ENCODE results near the gene CTBP2.

The CTBP2 gene

GRCh38 chr10:125080984-125081383, 79.4 kb downstream of the CTBP2 start:
- Mint-ChIP-seq H3K4me1 (ENCODE audit: low read depth) (no peaks in the 10 kb centered on the region), H3K4me3 (no peak overlapping the region), H3K27ac (no peak overlapping the region), H3K27me3 (peaks cover 2% of the 10 kb centered on the region), H3K36me3 (no peaks in the 10 kb centered on the region), H3K9me3 (ENCODE audit: low read depth) (no peaks in the 10 kb centered on the region)

GRCh38 chr10:125080296-125080695, 80.1 kb downstream of the CTBP2 start:
- Mint-ChIP-seq H3K36me3 (no peaks in the 10 kb centered on the region), H3K4me3 (no peak overlapping the region), H3K9me3 (ENCODE audit: low read depth) (no peaks in the 10 kb centered on the region), H3K4me1 (ENCODE audit: low read depth) (no peaks in the 10 kb centered on the region), H3K27me3 (peaks cover 2% of the 10 kb centered on the region), H3K27ac (no peak overlapping the region)

DNA sequence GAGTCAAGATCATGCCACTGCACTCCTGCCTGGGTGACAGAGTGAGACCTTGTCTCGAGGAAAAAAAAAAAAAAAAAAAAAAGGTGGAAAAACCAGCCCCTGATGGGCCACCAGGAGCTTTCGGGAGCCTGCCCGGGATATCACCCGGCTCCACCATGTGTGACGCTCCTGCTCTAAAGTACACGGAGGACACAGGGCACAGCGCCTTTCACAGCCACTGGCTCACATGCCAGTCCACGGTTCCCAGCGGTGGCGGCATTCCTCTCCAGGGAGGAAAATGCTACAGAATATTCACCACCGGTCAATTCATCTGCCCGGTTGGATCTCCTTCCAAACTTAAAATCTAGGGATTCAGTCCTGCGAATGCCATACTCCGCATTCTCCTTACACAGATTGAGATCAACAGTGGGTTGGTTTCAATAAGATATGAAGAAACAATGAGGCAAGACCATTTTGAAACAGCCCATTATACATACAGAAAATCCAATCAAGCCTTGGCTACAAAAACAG, 81.2 kb downstream of the CTBP2 start:
- H3K27ac Mint-ChIP-seq: no peak overlapping the region
- H3K4me3 Mint-ChIP-seq: no peak overlapping the region
- H3K27me3 Mint-ChIP-seq: peaks cover 2% of the 10 kb centered on the region
- no peaks in the 10 kb centered on the region for H3K9me3 Mint-ChIP-seq (ENCODE audit: low read depth)
- no peaks in the 10 kb centered on the region for H3K4me1 Mint-ChIP-seq (ENCODE audit: low read depth)
- H3K36me3 Mint-ChIP-seq: no peaks in the 10 kb centered on the region

DNA sequence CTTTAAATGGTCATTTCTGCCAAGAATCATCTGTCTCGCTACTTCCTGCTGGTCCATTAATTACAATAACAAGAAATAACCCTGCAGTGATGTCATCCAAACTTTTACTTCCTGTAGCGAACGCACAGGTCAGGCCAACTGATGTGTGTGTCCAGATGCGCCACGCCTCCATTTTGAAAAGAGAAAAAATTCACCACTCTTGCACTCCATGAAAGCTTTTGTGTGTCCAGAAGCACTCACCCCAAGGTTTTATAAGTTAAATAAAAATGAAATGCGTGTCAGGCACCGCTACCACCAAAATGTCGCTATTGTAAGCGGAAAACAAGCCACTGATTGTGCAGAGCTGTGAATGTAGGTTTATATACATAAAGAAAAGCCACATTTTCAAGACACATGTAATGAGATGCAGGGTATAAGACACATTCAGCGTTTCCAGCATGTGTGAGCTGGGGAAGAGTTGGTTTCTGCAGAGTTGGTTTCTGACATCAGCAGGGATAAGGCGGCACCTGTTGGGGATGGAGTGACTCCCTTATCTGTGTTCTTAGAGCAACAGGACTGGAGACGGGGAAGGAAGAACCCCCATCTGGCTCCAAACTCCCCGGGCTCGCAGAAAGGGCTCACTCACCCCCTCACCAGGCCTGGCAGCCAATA, 83.3 kb downstream of the CTBP2 start:
- Mint-ChIP-seq H3K4me3 (no peak overlapping the region), H3K36me3 (no peaks in the 10 kb centered on the region), H3K4me1 (ENCODE audit: low read depth) (no peaks in the 10 kb centered on the region), H3K9me3 (ENCODE audit: low read depth) (no peaks in the 10 kb centered on the region), H3K27ac (no peak overlapping the region), H3K27me3 (peaks cover 2% of the 10 kb centered on the region)

GRCh38 chr10:125076121-125076825, 84.1 kb downstream of the CTBP2 start:
- Mint-ChIP-seq H3K36me3 (no peaks in the 10 kb centered on the region), H3K4me1 (ENCODE audit: low read depth) (no peaks in the 10 kb centered on the region), H3K4me3 (no peak overlapping the region), H3K9me3 (ENCODE audit: low read depth) (no peaks in the 10 kb centered on the region), H3K27ac (no peak overlapping the region), H3K27me3 (peaks cover 2% of the 10 kb centered on the region)

- Mint-ChIP-seq H3K36me3 (no peaks in the 10 kb centered on the region), H3K9me3 (ENCODE audit: low read depth) (no peaks in the 10 kb centered on the region), H3K27ac (no peak overlapping the region), H3K4me1 (ENCODE audit: low read depth) (no peaks in the 10 kb centered on the region), H3K27me3 (no peaks in the 10 kb centered on the region), H3K4me3 (no peak overlapping the region)
Observed at GRCh38 chr10:125073996-125074395, 86.4 kb downstream of the CTBP2 start.

DNA sequence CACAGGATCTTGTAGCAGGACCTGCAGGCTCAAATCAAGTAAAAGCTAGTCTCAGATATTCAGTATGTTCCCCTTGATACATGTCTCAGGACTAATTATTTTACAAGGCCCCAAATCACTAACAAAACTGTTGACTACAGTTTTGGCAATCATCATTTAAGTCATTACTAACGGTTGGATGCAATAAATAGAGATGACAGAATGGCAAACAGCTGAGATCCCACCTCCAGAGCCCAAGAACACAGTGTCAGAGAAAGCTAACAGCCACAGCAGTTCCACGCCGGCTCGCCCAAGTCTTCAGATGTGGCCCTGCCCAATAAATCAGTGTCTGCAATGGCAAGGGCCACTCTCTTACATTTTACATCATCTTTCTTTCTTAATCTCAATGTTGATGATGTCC, 87.6 kb downstream of the CTBP2 start:
- no peak overlapping the region for H3K4me3 Mint-ChIP-seq
- H3K36me3 Mint-ChIP-seq: no peaks in the 10 kb centered on the region
- no peaks in the 10 kb centered on the region for H3K4me1 Mint-ChIP-seq (ENCODE audit: low read depth)
- H3K9me3 Mint-ChIP-seq (ENCODE audit: low read depth): no peaks in the 10 kb centered on the region
- H3K27me3 Mint-ChIP-seq: no peaks in the 10 kb centered on the region
- H3K27ac Mint-ChIP-seq: no peak overlapping the region

DNA sequence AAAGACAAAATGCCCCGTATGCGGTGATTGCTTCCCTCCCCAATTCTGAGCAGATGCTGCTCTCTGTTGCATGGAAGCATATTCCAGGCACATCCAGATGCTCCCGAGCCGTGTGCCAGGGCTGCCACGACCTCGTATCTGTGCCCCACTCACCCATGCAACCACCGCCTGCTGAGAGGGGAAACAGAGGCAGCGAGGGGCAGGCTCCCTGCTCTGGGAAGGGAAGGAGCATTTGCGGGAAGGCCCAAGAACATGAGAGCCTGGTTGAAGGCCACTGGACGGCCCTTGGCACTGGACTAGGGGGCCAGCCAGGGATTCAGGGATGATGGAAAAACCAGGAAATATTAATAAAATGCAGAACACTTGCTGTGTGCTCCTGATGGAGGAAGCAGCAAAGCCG, 89.4 kb downstream of the CTBP2 start:
- H3K4me1 Mint-ChIP-seq (ENCODE audit: low read depth): no peaks in the 10 kb centered on the region
- H3K36me3 Mint-ChIP-seq: no peaks in the 10 kb centered on the region
- H3K4me3 Mint-ChIP-seq: no peak overlapping the region
- no peaks in the 10 kb centered on the region for H3K27me3 Mint-ChIP-seq
- no peak overlapping the region for H3K27ac Mint-ChIP-seq
- no peaks in the 10 kb centered on the region for H3K9me3 Mint-ChIP-seq (ENCODE audit: low read depth)

DNA sequence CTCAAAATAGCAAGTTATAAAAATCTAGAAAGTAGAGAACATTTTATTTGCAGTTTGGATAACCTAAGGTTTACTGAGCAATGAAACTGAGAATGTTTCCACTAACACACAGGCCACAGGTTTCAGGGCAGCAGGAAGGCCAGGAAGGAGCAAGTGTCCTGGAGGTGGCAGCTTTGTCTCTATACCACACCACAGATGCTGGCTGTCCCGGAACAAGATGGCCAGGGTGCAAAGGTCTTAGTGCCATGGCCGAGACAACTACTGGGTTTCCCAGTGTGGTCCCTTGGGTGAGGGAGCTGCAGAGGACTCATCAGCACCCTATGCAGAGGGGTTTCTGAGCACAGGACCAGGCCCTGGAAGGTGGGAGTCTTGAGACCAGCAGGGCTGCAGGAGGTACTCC, 92.0 kb downstream of the CTBP2 start:
- H3K9me3 Mint-ChIP-seq (ENCODE audit: low read depth): no peaks in the 10 kb centered on the region
- H3K36me3 Mint-ChIP-seq: no peaks in the 10 kb centered on the region
- peaks cover 15% of the 10 kb centered on the region for H3K4me1 Mint-ChIP-seq (ENCODE audit: low read depth)
- no peak overlapping the region for H3K27ac Mint-ChIP-seq
- H3K27me3 Mint-ChIP-seq: no peaks in the 10 kb centered on the region
- no peak overlapping the region for H3K4me3 Mint-ChIP-seq

DNA sequence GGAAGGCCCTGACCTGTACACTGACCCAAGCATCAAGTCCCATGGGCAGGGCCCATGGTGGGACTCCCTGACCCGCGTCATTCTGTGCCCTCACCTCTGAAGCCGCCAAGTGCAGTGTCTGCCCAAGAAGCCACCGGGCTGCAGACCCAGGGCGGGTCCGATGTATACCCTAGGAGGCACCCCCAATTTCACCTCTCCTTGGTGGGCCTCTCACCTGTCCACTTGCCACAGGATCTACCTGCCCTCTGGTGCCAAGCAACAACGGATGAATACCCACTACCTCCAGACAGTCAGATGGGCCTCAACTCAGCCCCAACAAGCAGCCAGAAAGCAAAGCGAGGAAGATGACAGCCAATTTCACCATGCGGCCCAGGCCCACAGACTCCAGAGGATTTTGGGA, 92.6 kb downstream of the CTBP2 start:
- Mint-ChIP-seq H3K4me3 (no peak overlapping the region), H3K4me1 (ENCODE audit: low read depth) (peaks cover 17% of the 10 kb centered on the region), H3K27me3 (no peaks in the 10 kb centered on the region)

GRCh38 chr10:125066764-125067450, 93.5 kb downstream of the CTBP2 start:
- Mint-ChIP-seq H3K4me1 (ENCODE audit: low read depth) (peaks cover 17% of the 10 kb centered on the region), H3K27ac (no peak overlapping the region), H3K9me3 (ENCODE audit: low read depth) (no peaks in the 10 kb centered on the region), H3K27me3 (peaks cover 2% of the 10 kb centered on the region), H3K36me3 (no peaks in the 10 kb centered on the region), H3K4me3 (no peak overlapping the region)

More for the DNA sequence above, 92.6 kb downstream of the CTBP2 start:
- Mint-ChIP-seq H3K36me3 (no peaks in the 10 kb centered on the region), H3K27ac (no peak overlapping the region), H3K9me3 (ENCODE audit: low read depth) (no peaks in the 10 kb centered on the region)

- Mint-ChIP-seq H3K36me3 (no peaks in the 10 kb centered on the region), H3K27me3 (peaks cover 2% of the 10 kb centered on the region), H3K4me1 (ENCODE audit: low read depth) (peaks cover 17% of the 10 kb centered on the region), H3K9me3 (ENCODE audit: low read depth) (no peaks in the 10 kb centered on the region), H3K27ac (peak overlapping the region; percentile 30), H3K4me3 (peak overlapping the region; percentile 27)
Observed at GRCh38 chr10:125064681-125065492, 95.5 kb downstream of the CTBP2 start.

DNA sequence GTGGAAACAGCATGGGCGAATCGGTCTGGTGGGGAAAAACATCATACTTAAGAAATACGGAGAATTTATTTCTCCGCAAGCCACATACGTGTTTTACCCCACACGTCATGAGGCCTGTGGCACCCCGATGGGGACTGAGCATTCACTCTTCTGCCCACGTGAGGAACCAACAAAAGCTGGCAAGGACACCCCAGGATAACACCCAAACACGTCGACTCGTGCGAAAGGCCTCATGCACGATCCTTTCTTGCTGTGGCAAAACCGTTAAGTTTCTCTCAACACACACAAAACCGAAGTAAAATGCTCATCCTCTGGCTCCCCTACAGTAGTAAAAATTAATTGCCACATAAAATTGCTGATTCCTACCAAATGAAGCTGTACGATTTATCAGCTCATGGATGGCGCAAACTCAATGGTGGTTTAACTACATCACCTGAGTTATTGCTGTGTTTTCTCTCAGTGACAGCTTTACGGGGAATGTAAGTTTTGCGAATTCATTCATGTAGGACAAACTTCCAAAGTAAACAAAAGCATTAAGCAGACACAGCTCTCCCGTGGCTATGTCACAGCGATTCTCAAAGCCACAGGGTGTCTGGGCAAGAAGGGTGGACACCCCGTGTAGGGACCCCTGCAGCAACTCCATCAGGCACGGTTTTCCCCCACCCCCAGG, 97.0 kb downstream of the CTBP2 start:
- Mint-ChIP-seq H3K27ac (no peak overlapping the region), H3K4me3 (no peak overlapping the region), H3K36me3 (no peaks in the 10 kb centered on the region), H3K9me3 (ENCODE audit: low read depth) (no peaks in the 10 kb centered on the region), H3K27me3 (peaks cover 2% of the 10 kb centered on the region), H3K4me1 (ENCODE audit: low read depth) (peaks cover 17% of the 10 kb centered on the region)

- no peak overlapping the region for H3K27ac Mint-ChIP-seq
- H3K4me1 Mint-ChIP-seq (ENCODE audit: low read depth): peaks cover 17% of the 10 kb centered on the region
- H3K36me3 Mint-ChIP-seq: no peaks in the 10 kb centered on the region
- H3K4me3 Mint-ChIP-seq: no peak overlapping the region
- peaks cover 4% of the 10 kb centered on the region for H3K27me3 Mint-ChIP-seq
- no peaks in the 10 kb centered on the region for H3K9me3 Mint-ChIP-seq (ENCODE audit: low read depth)
Observed at GRCh38 chr10:125062914-125063230, 97.5 kb downstream of the CTBP2 start.

All from activated naive CD8-positive, alpha-beta T cell (primary cell).